ENCODE data around the gene GFRAL. TPM values are rescaled to one million over a fixed set of nuclear protein-coding genes. Genes with fewer than 3 reads are reported as not detected.
"Not testable (repeated sequence)": the region's sequence is repeated elsewhere in the genome, so short reads cannot be mapped to it uniquely, and the experiment has no call there.

GFRAL gene
- total RNA-seq, 1 experiment from 2014 or later, result not detected

DNA sequence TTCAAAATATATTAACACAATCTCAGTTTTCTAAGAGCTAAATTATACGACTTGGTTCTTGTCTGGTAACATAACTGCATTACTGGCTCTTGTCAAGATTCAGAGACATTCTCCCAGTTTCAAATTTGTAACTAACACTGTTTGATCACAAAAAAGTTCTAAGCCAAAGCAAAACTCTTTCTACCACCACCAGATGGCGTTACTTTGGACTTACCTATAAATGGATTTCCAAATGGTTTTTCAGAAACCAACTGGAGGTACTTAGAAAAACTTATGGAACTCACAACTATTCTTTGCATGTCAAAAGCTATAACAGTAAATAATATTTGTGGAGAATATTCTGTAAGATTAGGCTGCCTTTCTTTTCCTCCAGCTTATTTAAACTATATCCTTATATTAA lies 34.2 kb upstream of the GFRAL start:
- no peak overlapping the region for H2BK12ac ChIP-seq (ENCODE audit: insufficient read length, low read depth, low read length)
- no peaks in the 10 kb centered on the region for H3K9me3 Mint-ChIP-seq
- H2BK120ac ChIP-seq (ENCODE audit: low read depth, low read length, poor library complexity, severe bottlenecking), result no peak overlapping the region
- no peak for DNase-seq
- H2AK5ac ChIP-seq (ENCODE audit: insufficient read length, low read length), result no peak overlapping the region
- no peaks in the 10 kb centered on the region for H3K27me3 ChIP-seq (ENCODE audit: insufficient read depth, low read length)
- no peaks in the 10 kb centered on the region for H3K23me2 ChIP-seq (ENCODE audit: insufficient read length, low read depth, low read length, poor library complexity, severe bottlenecking)
- no peaks in the 10 kb centered on the region for H3K79me2 ChIP-seq (ENCODE audit: insufficient read depth, low read length)
- no CpG with 5 or more reads among the region's 2 CpGs for WGBS (ENCODE audit: extremely low coverage, insufficient read length, low lambda C conversion rate)
- H3K9ac ChIP-seq (ENCODE audit: extremely low read depth, insufficient read length, low read length), result no peak overlapping the region
- no peak overlapping the region for H4K91ac ChIP-seq (ENCODE audit: insufficient read length, low read depth, low read length)
- H4K20me1 ChIP-seq (ENCODE audit: control insufficient read depth, insufficient read depth, insufficient read length), result no peaks in the 10 kb centered on the region
- H4K5ac ChIP-seq (ENCODE audit: insufficient read length, low read depth, low read length), result no peak overlapping the region
- no peaks in the 10 kb centered on the region for H3K4me1 ChIP-seq (ENCODE audit: insufficient read depth, low read length)
- H3K79me1 ChIP-seq (ENCODE audit: insufficient read depth, low read depth, low read length, poor library complexity, severe bottlenecking), result no peaks in the 10 kb centered on the region
- H3K9me3 ChIP-seq (ENCODE audit: control insufficient read depth, low read depth, low read length), result no peaks in the 10 kb centered on the region
- H3T11ph ChIP-seq (ENCODE audit: low read length), result no peak overlapping the region
- H2BK15ac ChIP-seq (ENCODE audit: low read depth, low read length), result no peak overlapping the region
- no peaks in the 10 kb centered on the region for H3K27me3 Mint-ChIP-seq (ENCODE audit: low read depth)
- no peak overlapping the region for H4K8ac ChIP-seq (replicated peaks; ENCODE audit: insufficient read length, low read depth, low read length)
- H3K56ac ChIP-seq (ENCODE audit: insufficient read length, low read depth, low read length), result no peak overlapping the region
- no peaks in the 10 kb centered on the region for H3K4me1 Mint-ChIP-seq
- H3K27ac Mint-ChIP-seq, result no peak overlapping the region
- H2AFZ ChIP-seq (ENCODE audit: low read length), result no peak overlapping the region
- H3K14ac ChIP-seq (ENCODE audit: insufficient read depth, low read length), result no peak overlapping the region
- no peak overlapping the region for H2BK20ac ChIP-seq (ENCODE audit: low read depth, low read length, poor library complexity, severe bottlenecking)
- no peak overlapping the region for H2BK5ac ChIP-seq (ENCODE audit: insufficient read length, low read length)
- H3K4me3 Mint-ChIP-seq, result no peak overlapping the region
- H3K27ac ChIP-seq (ENCODE audit: insufficient read length, low read depth, low read length), result no peak overlapping the region
- no peak overlapping the region for H3K4me2 ChIP-seq (ENCODE audit: insufficient read depth, insufficient read length, low read length)
- no peak overlapping the region for H3K4ac ChIP-seq (ENCODE audit: low read depth, low read length)
- H3K18ac ChIP-seq (ENCODE audit: insufficient read length, low read depth, low read length), result no peak overlapping the region
- H3K36me3 Mint-ChIP-seq (ENCODE audit: insufficient read depth in 1 of 3, low read depth in 3 of 3), result no peaks in the 10 kb centered on the region
- TF ChIP-seq, protein P1, sequence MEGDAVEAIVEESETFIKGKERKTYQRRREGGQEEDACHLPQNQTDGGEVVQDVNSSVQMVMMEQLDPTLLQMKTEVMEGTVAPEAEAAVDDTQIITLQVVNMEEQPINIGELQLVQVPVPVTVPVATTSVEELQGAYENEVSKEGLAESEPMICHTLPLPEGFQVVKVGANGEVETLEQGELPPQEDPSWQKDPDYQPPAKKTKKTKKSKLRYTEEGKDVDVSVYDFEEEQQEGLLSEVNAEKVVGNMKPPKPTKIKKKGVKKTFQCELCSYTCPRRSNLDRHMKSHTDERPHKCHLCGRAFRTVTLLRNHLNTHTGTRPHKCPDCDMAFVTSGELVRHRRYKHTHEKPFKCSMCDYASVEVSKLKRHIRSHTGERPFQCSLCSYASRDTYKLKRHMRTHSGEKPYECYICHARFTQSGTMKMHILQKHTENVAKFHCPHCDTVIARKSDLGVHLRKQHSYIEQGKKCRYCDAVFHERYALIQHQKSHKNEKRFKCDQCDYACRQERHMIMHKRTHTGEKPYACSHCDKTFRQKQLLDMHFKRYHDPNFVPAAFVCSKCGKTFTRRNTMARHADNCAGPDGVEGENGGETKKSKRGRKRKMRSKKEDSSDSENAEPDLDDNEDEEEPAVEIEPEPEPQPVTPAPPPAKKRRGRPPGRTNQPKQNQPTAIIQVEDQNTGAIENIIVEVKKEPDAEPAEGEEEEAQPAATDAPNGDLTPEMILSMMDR (conservative IDR thresholded peaks at IDR 0.05), result peak; percentile 71
- H3K23ac ChIP-seq (ENCODE audit: insufficient read length, low read depth, low read length), result no peak overlapping the region

DNA sequence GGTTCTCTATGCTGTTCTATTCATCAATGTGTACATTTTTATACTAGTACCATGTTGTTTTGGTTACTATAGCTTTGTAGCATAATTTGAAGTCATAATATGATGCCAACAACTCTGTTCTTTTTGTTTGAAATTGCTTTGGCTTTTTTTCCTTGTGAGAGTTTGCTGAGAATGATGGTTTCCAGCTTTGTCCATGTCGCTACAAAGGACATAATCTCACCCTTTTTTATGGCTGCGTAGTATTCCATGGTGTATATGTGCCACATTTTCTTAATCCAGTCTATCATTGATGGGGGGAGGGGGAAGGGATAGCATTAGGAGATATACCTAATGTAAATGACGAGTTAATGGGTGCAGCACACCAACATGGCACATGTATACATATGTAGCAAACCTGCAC lies 30.1 kb upstream of the GFRAL start:
- not testable (repeated sequence) for H3K14ac ChIP-seq (ENCODE audit: insufficient read depth, low read length); H3K79me1 ChIP-seq (ENCODE audit: insufficient read depth, low read depth, low read length, poor library complexity, severe bottlenecking); H4K8ac ChIP-seq (replicated peaks; ENCODE audit: insufficient read length, low read depth, low read length); H3K27ac Mint-ChIP-seq; H3K23ac ChIP-seq (ENCODE audit: insufficient read length, low read depth, low read length); H3K4me3 Mint-ChIP-seq; H3K27me3 ChIP-seq (ENCODE audit: insufficient read depth, low read length); H3K9me3 ChIP-seq (ENCODE audit: control insufficient read depth, low read depth, low read length); H3K27me3 Mint-ChIP-seq (ENCODE audit: low read depth); H3K4ac ChIP-seq (ENCODE audit: low read depth, low read length); H2BK5ac ChIP-seq (ENCODE audit: insufficient read length, low read length); H3K4me1 ChIP-seq (ENCODE audit: insufficient read depth, low read length); H2BK12ac ChIP-seq (ENCODE audit: insufficient read length, low read depth, low read length); H3K18ac ChIP-seq (ENCODE audit: insufficient read length, low read depth, low read length); H2AK5ac ChIP-seq (ENCODE audit: insufficient read length, low read length); H2BK20ac ChIP-seq (ENCODE audit: low read depth, low read length, poor library complexity, severe bottlenecking); H3K56ac ChIP-seq (ENCODE audit: insufficient read length, low read depth, low read length); H2BK120ac ChIP-seq (ENCODE audit: low read depth, low read length, poor library complexity, severe bottlenecking); H4K20me1 ChIP-seq (ENCODE audit: control insufficient read depth, insufficient read depth, insufficient read length); H4K91ac ChIP-seq (ENCODE audit: insufficient read length, low read depth, low read length); H3K4me1 Mint-ChIP-seq; H3K4me2 ChIP-seq (ENCODE audit: insufficient read depth, insufficient read length, low read length); H4K5ac ChIP-seq (ENCODE audit: insufficient read length, low read depth, low read length); H2BK15ac ChIP-seq (ENCODE audit: low read depth, low read length); H3K79me2 ChIP-seq (ENCODE audit: insufficient read depth, low read length); H3K27ac ChIP-seq (ENCODE audit: insufficient read length, low read depth, low read length); H2AFZ ChIP-seq (ENCODE audit: low read length); H3T11ph ChIP-seq (ENCODE audit: low read length); DNase-seq; H3K23me2 ChIP-seq (ENCODE audit: insufficient read length, low read depth, low read length, poor library complexity, severe bottlenecking); H3K9me3 Mint-ChIP-seq; H3K9ac ChIP-seq (ENCODE audit: extremely low read depth, insufficient read length, low read length); H3K36me3 Mint-ChIP-seq (ENCODE audit: insufficient read depth in 1 of 3, low read depth in 3 of 3)
- WGBS (ENCODE audit: extremely low coverage, insufficient read length, low lambda C conversion rate), result no CpG with 5 or more reads among the region's 3 CpGs

All from H9 (cell line).